GM12878 (cell line): ENCODE results near the gene CTSE. TPM values are rescaled to one million over a fixed set of nuclear protein-coding genes. Genes with fewer than 3 reads are reported as not detected.

Experiments
- ATF2 ChIP-seq: IDR thresholded peaks from 2 replicates; pipeline ENCODE4 v1.6.1; 2012; ENCODE audit warnings: low read length, inconsistent platforms
- BMI1 ChIP-seq: fragments of 450-650 bp; IDR thresholded peaks from 2 replicates; pipeline ENCODE4 v1.6.1; 2016; ENCODE audit warnings: mild to moderate bottlenecking, moderate library complexity, borderline replicate concordance
- HDAC2 ChIP-seq: fragments of 200-600 bp; sonication (generic); IDR thresholded peaks from 2 replicates; pipeline ENCODE4 v1.6.1; 2017
- HSF1 ChIP-seq: fragments of 150-350 bp; IDR thresholded peaks from 2 replicates; pipeline ENCODE4 v1.6.1; 2014; ENCODE audit warnings: mild to moderate bottlenecking, low read depth, low read length
- KDM1A ChIP-seq: fragments of 200-600 bp; sonication (generic); IDR thresholded peaks from 2 replicates; pipeline ENCODE4 v1.6.1; 2016; ENCODE audit warnings: borderline replicate concordance
- NBN ChIP-seq: fragments of 450-650 bp; IDR thresholded peaks from 2 replicates; pipeline ENCODE4 v1.6.1; 2016
- NFXL1 ChIP-seq: fragments of 450-650 bp; IDR thresholded peaks from 2 replicates; pipeline ENCODE4 v1.6.1; 2017; ENCODE audit warnings: antibody characterized with exemption, mild to moderate bottlenecking, borderline replicate concordance
- PRDM15 ChIP-seq: fragments of 450-650 bp; formaldehyde crosslinking; IDR thresholded peaks from 2 replicates; pipeline ENCODE4 v1.4.0; 2020; ENCODE audit warnings: mild to moderate bottlenecking, moderate library complexity
- RCOR1 ChIP-seq: conservative IDR thresholded peaks from 2 replicates; pipeline ENCODE4 v1.6.1; 2012; ENCODE audit warnings: low read depth, low read length, improper control_type of control experiment
- REST ChIP-seq: IDR thresholded peaks from 2 replicates; pipeline ENCODE4 v1.6.1; 2012; ENCODE audit warnings: mild to moderate bottlenecking, low read depth, low read length
- SKIL ChIP-seq: fragments of 450-650 bp; IDR thresholded peaks from 2 replicates; pipeline ENCODE4 v1.6.1; 2017; ENCODE audit warnings: mild to moderate bottlenecking, low read depth, inconsistent platforms; ENCODE audit not compliant: poor library complexity, severe bottlenecking
- SPI1 ChIP-seq: IDR thresholded peaks from 2 replicates; pipeline ENCODE4 v1.6.1; 2011; ENCODE audit warnings: low read depth, mild to moderate bottlenecking, low read length, moderate library complexity, borderline replicate concordance; ENCODE audit not compliant: insufficient read depth
- YBX1 ChIP-seq: fragments of 450-650 bp; IDR thresholded peaks from 2 replicates; pipeline ENCODE4 v1.6.1; 2016; ENCODE audit warnings: antibody characterized with exemption
- ZBTB33 ChIP-seq: fragments of 450-650 bp; IDR thresholded peaks from 2 replicates; pipeline ENCODE4 v1.6.1; 2017; ENCODE audit warnings: mild to moderate bottlenecking
- ZSCAN29 ChIP-seq: fragments of 450-650 bp; IDR thresholded peaks from 2 replicates; pipeline ENCODE4 v1.6.1; 2017; ENCODE audit warnings: mild to moderate bottlenecking, moderate library complexity
- polyA plus RNA-seq, 11 experiments: library from polyadenylated mRNA; depleted of rRNA in 4 of 11; unstranded in 6 of 11; stranded (reverse) in 5 of 11; fragments of >200 nt; fragmentation: Nextera tagmentation in 4 of 11; fragmentation: Illumina TruSeq in 1 of 11; extraction: Ambion mirVana in 4 of 11; extraction: Trizol in 1 of 11; gene quantifications; 1 replicate in 1 of 11; 2 replicates in 10 of 11; pipeline versions ENCODE4 v1.2.1 to v1.2.3, GENCODE V29; 2011 to 2016; ENCODE audit warnings: inconsistent platforms in 2 of 11, missing spikeins in 2 of 11, low read depth in 1 of 11
- total RNA-seq, 4 experiments: library from RNA; depleted of rRNA in 3 of 4; stranded (reverse); fragments of >200 nt in 3 of 4; fragmentation: Illumina TruSeq in 1 of 4; extraction: Trizol in 1 of 4; gene quantifications; 2 replicates each; pipeline versions ENCODE4 v1.2.1 to v1.2.3, GENCODE V29; 2013 to 2021

Gene CTSE
- total and polyA plus RNA-seq, 10 of the 15 experiments (the other 5 are each of a cell fraction or from before 2014, with no cell fraction given), result 0.26 TPM; not detected in 9

- peak; percentile 54; the same call in 1 of the 2 replicates for TF ChIP-seq RCOR1
- TF ChIP-seq HSF1, result no peak
- TF ChIP-seq SKIL, result peak; percentile 94
- no peak for TF ChIP-seq ZSCAN29
- TF ChIP-seq KDM1A, result no peak
- peak; percentile 98 for TF ChIP-seq ATF2
- TF ChIP-seq NBN, result peak; percentile 97
- no peak for TF ChIP-seq PRDM15 (CRISPR knock-in tag)
- no peak for TF ChIP-seq YBX1
- TF ChIP-seq NFXL1, result no peak
- peak; percentile 85 for TF ChIP-seq BMI1
- TF ChIP-seq HDAC2, result no peak
- TF ChIP-seq SPI1, result peak; percentile 97
- no peak for TF ChIP-seq ZBTB33
- peak; percentile 26; the same call in 1 of the 2 replicates for TF ChIP-seq REST
Measured at GRCh38 chr1:206050655-206051235, 27.1 kb upstream of the CTSE start (continued).
